Stimulated activated CD4-positive, alpha-beta T cell treated with anti-CD3 and anti-CD28 coated beads, Interleukin-15, amount 100 ng/mL, for 1 hour (primary cell): ENCODE results near the gene FANCM.

Source experiments
- DNase-seq, 2 donors: peaks; one replicate each; pipeline ENCODE4 v3.0.0-alpha.2; 2020; ENCODE audit warnings: low read depth in 1 of 2, low spot score in 1 of 2

FANCM gene

GRCh38 chr14:45222485-45223262 lies 86.9 kb downstream of the FANCM start:
- no peak for DNase-seq

GRCh38 chr14:45227566-45227965 lies 91.8 kb downstream of the FANCM start:
- no peak for DNase-seq

- no peak for DNase-seq
These were observed 103.3 kb downstream of the FANCM start for GRCh38 chr14:45238988-45239387.

DNA sequence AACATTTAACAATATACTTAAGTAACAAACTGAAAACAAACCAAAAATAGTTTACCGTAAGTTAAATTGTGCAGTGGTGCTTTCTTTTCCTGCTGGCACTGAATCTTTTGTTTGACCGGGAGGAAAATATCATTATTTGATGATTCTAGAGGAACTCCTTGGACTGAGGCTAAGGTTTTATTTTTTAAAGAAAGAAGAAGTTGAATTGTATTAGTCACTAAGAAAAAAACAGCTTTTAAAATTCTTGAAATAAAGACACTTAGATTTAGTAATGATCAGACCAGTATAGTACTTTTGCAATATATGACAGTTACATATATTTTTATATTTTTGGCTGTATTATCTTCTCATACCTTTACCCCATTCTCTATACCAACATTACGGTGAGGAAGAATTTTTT lies 107.0 kb downstream of the FANCM start:
- no peak for DNase-seq

DNA sequence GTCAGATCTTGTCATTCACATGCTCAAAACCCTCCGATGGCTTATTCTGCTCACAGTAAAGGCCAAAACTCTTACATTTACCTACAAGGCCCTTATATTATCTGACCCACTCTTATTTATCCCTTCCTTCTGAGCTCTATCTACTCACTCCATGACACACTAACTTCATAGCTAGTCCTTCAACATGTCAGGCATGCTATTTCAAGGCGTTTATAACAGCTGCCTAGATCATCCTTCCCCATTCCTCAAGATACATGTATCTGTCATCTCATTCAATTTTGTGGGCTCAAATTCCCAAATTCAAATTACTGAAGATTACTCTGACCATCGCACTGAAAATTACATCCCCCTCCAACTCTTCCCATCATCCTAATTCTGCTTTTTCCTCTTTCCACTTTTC lies 110.4 kb downstream of the FANCM start:
- DNase-seq: no peak

DNA sequence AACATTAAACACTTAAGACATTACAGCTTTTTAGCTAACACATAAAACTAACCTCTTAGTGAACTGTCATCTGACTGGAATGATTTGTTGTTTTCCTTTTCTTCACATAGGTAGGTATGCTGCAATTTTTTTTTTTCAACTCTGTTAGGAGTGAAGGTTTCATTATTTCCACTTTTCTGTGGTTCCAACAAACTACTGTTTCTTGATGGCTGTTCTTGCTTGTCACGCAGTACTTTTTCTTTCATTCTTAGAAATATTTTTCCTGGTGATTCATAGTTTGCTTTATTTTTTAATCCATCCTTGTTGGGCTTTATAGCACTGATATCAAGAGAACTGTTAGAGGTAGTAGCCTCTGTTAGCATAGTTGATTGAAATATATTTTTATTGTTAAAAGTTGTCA lies 111.0 kb downstream of the FANCM start:
- no peak for DNase-seq

DNA sequence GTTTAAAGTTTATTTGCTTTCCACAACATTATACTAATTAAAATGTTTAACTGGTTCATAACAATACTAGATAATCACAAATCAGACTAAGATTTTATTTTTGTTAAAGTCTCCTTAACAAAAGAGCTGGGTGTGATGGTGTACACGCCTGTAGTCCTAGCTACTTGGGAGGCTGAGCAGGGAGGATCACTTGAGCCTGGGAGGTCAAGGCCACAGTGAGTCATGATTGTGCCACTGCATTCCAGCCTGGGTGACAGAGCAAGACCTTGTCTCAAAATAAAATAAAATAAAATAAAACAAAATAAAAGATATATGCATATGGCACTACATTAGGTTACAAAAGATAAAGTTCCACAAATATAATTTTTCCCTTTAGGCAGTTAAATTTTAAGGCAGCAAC lies 111.7 kb downstream of the FANCM start:
- no peak for DNase-seq

DNA sequence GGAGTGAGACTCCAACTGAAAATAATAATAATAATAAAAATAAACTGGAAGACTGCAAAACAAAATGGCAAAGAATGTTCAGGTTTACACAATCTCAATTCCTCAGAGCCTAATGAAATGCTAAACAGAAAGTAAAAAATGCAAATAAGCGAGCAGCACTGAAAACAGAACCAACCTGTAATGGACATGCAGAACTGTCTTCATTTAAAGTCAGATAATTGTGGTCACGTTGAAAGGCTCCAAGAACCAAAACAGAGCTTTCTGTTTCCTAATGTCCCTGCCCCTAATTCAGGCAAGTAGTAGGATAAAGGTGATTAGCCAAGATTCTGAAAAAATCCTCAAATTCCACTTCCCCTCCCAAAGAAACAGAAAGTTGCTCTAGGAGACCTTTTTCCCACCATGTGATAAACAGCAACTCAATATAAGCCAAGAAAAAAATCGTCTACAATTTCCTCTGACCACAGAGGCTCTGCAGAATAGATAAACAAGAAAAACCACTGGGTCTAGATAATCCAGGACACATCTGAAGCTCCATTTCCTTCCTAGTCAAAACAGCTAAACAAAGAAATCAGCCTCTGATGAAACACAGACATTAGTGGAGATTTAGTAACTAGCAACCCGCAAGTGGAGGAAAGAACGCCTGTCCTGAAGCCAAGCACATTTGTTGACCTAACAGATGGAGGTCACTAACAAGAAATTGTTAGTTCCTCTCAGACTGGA lies 114.3 kb downstream of the FANCM start:
- no peak for DNase-seq
